GM18498 (cell line): ENCODE measurements around the gene FCGR2B.
"Not testable (repeated sequence)": the region's sequence is repeated elsewhere in the genome, so short reads cannot be mapped to it uniquely, and the experiment has no call there.

Source experiments
- ATAC-seq: cut with Tn5 transposase; IDR thresholded peaks from one replicate; pipeline ENCODE4 v1.9.1; 2021; ENCODE audit warnings: mild to moderate bottlenecking, moderate library complexity; ENCODE audit not compliant: unreplicated experiment

Gene FCGR2B

DNA sequence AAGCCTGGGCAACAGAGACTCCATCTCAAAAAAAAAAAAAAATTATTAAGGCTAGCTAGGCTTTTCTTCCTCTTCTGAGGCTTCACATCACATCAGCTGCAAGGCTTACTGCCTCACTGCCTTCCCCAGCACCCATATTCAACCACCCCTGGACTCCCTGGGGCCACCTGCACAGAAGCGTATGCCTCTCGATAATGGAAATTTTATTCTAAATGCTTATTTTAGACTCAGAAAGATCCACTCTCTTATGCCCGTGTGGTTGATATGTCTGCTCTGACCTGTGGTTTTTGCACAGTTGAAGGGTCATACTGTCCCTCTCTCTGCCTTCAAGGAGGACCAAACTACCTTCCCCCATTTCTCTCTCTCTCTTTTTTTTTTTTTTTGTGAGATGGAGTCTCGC is 42.6 kb downstream of the FCGR2B start:
- ATAC-seq, result no peak

DNA sequence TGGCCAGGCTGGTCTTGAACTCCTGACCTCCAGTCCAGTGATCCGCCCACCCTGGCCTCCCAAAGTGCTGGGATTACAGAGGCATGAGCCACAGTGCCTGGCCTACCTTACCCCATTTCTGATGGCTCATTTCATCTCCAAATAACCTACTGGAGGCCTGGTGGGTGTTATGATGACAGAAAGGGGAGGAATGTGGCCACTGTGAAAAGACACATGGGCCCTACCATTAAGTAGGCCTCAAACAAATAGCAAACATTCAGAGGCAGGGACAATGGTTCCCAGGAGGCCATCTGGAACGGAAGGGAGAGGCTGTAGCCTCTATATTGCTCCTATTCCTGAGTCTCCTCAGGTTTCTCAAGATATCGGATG is 43.2 kb downstream of the FCGR2B start:
- ATAC-seq, result peak; percentile 2

DNA sequence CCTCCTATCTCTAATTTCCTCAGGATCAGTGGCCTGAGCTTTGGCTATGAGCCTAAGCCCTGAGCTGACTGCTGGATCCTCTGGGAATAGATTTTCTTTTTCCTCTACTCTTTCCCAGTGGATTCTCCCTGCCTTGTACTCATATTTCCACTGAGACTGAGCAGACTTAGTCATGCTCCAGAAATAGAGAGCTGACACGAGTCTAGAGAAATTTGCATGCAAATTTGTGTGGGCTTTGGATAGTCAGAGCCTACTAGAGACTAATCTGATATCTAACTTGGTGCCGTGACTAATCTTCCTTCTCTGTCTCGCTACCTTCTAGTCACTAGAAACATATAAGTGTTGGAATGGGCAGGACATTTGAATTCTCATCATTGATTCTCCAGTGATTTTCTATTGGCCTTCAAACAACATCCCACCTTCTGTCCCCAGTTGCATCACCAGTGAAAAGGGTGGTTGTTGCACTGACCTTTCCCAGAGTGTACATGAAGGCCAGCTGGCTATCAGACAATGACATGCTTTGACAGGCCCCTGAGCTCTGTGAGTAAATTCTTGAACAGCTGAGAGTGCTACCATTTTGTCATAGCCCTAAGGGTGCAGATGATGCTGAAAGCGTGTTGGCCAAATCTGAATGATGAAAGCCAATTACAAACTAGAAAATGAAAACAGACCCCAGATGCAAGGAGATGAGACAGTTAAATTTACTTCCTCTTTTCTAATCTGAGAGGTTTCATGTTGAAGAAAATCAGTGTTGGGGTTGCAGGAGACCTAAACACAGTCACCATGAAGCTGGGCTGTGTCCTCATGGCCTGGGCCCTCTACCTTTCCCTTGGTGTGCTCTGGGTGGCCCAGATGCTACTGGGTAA is 43.8 kb downstream of the FCGR2B start, which contains the start of gene FCRLA:
FCRLA (plus strand) TSS at position 748 of the 866 bp plus-strand sequence; CDS start at position 784, 36 bp downstream.
- peak; percentile 76 for ATAC-seq

- no peak for ATAC-seq
Measured at GRCh38 chr1:161707503-161707902, 44.6 kb downstream of the FCGR2B start.

GRCh38 chr1:161709373-161709772 is 46.4 kb downstream of the FCGR2B start:
- no peak for ATAC-seq

- ATAC-seq, result no peak
Measured at GRCh38 chr1:161710560-161710959, 47.6 kb downstream of the FCGR2B start.

DNA sequence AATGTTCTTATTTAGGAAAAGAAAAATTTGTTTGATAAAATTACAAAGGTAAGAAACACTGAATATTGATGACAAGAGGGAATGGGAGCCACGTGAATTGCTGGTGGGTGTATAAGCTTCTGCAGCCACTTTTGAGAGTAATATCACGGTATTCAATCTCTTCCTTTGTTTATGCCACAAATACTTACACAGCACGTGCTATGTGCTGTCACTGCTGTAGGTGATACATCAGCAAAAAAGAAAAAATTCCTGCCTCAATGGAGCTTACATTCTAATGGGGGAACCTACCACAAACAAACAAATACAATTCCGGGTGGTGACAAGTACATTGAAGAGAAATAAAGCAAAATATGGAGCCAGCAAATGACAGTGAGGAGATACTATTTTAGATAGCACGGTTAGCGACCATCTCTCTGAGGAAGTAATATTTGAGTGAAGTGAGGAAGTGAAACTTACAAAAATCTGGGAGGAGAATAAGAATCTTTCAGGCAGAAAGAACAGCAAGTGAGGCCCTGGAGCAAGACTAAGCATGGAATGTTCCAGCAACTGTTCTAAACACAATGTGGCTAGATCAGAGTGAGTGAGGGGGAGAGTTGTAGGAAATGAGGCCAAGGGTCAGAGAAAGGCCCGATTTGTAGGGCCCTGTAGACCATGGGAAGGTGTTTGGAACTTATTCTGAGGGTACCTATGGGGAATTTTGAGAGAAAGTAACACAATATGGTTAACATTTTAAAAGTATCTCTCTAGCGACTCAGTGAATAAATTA is 55.8 kb downstream of the FCGR2B start:
- peak; percentile 52 for ATAC-seq

GRCh38 chr1:161719325-161719611 is 56.3 kb downstream of the FCGR2B start:
- peak; percentile 27 for ATAC-seq

DNA sequence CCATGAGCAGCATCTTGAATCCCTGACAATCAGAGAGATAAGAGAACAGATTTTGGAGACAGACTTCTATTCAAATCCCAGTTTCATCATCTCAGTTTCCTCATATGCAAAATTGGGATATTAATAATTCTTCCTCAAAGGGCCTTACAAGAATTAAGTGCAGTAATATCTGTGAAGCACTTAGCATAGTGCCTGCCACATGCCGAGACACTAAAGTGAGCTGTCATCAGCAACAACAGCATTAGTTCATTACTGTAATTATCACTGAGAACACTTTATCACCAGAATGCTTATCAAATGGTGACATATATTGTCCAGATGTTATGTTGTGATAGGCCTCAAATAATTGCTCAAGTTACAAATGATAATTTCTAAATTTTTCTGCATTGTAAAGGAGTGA is 57.5 kb downstream of the FCGR2B start:
- ATAC-seq, result no peak

- no peak for ATAC-seq
Measured at GRCh38 chr1:161720956-161721737, 58.2 kb downstream of the FCGR2B start, which contains the start of gene FCRLB. Gene FCRLB, plus strand, starts transcription at chr1:161721544. Its CDS starts 1,129 bp downstream, at chr1:161722673.

GRCh38 chr1:161721738-161722343 is 58.9 kb downstream of the FCGR2B start:
- no peak for ATAC-seq

DNA sequence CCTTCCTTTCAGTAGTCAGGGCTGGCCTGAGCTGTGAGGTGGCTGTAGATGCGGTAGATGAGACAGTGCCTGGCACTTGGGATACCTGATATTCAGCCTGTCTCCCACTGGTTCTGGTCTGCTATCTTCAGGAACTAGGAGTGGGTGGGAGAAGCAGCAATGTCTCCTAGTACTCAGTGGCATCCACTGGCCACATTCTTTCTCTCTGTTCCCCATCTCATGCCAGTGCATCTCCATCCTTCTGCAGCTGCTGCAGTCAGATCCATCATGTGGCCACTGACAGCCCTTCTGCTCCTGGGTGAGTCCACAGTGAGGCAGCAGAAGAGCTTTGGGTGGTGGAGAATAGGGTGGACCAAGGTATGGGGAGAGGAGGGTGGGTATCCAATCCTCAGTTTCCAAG is 59.5 kb downstream of the FCGR2B start:
- ATAC-seq, result no peak

DNA sequence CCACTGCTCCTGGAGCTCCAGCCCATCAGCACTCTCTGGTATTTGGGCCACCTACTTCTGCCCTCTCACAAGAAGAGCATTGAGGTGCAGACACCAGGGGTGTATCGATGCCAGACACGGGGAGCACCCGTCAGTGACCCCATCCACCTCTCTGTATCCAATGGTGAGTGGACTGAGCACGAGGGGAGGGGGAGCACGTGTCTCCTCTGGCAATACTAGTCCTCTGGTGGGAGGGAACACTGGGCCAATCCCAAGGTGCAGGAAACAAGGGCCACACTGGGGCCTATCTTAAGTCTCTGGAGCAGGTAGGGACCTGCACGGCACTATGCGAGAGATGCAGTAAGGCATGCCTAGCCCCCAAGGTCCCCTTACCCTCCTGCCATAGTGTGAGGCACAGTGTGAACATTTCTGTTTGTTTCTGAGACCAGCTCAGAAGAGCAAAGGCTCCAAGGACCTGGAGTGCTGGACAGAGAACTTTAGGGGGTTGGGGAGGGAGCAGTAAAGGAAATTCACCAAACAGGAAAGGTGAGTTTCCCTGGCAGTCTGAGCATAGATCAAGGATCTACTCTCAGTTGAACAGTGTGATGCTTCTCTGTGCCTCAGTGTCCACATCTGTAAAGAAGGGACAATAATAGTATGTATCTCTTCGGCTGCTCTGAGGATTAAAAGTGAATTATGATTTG is 60.7 kb downstream of the FCGR2B start:
- ATAC-seq, result no peak

DNA sequence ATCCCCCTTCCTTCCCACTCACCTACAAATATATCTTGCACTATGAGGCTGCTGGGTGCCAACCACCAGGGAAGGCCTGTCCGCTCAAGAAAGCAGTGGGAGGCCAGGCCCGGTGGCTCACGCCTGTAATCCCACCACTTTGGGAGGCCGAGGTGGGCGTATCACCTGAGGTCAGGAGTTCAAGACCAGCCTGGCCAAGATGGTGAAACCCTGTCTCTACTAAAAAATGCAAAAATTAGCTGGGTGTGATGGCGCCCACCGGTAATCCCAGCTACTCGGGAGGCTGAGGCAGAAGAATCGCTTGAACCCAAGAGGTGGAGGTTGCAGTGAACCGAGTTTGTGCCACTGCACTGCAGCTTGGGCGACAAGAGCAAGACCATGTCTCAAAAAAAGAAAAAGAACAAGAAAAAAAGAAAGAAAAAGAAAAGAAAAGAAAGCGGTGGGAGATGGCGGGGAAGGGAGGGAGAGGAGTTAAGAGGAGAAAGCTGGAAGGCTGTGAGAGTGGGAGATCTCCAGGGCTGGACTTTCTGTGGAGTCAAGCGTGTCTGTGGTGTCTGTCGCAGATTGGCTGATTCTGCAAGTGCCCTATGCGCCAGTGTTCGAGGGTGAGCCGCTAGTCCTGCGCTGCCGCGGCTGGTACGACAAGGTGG is 62.4 kb downstream of the FCGR2B start:
- ATAC-seq, result not testable (repeated sequence)

DNA sequence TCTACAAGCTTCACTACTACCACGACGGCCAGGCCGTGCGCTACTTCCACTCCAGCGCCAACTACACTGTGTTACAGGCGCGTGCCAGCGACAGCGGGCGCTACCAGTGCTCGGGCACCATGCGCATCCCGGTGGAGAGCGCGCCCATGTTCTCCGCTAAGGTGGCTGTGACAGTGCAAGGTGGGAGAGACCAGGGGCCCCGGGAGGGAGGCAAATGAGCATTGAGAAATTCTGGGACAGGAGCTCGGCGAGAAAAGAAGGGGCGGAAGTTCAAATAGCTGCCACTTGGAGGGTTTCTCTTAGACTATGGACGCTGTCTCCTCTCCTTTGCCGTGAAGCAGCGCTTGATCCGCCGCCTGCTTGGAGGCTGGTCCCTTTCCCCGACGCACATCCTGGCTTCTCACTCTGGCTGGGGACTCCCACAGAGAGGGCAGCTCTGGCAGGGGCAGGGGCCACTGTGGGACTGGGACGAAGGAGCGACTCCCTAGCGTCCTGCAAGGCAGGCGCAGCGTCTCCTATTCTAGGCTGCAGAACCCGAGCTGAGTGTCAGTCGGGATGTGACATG is 63.0 kb downstream of the FCGR2B start:
- peak; percentile 21 for ATAC-seq

- ATAC-seq, result peak; percentile 63
Measured at GRCh38 chr1:161726473-161727255, 63.7 kb downstream of the FCGR2B start.

GRCh38 chr1:161727256-161727924 is 64.4 kb downstream of the FCGR2B start:
- peak; percentile 10 for ATAC-seq
